Subcutaneous adipose tissue (tissue), 4 donors: ENCODE data around the gene ITIH2. TPM values are rescaled to one million over a fixed set of nuclear protein-coding genes. Genes with fewer than 3 reads are reported as not detected.

Source experiments
- CTCF ChIP-seq: fragments of 450-650 bp; IDR thresholded peaks from one replicate; pipeline ENCODE4 v1.5.1; 2016; ENCODE audit warnings: low read depth, mild to moderate bottlenecking, control low read depth, antibody characterized with exemption, moderate library complexity
- total RNA-seq, 4 donors: library from RNA; depleted of rRNA; stranded (reverse); fragments of >200 nt; gene quantifications; one replicate each; pipeline ENCODE4 v1.1.0, GENCODE V29; 2016

ITIH2 gene
- total RNA-seq, 4 donors from 2014 or later: not detected

DNA sequence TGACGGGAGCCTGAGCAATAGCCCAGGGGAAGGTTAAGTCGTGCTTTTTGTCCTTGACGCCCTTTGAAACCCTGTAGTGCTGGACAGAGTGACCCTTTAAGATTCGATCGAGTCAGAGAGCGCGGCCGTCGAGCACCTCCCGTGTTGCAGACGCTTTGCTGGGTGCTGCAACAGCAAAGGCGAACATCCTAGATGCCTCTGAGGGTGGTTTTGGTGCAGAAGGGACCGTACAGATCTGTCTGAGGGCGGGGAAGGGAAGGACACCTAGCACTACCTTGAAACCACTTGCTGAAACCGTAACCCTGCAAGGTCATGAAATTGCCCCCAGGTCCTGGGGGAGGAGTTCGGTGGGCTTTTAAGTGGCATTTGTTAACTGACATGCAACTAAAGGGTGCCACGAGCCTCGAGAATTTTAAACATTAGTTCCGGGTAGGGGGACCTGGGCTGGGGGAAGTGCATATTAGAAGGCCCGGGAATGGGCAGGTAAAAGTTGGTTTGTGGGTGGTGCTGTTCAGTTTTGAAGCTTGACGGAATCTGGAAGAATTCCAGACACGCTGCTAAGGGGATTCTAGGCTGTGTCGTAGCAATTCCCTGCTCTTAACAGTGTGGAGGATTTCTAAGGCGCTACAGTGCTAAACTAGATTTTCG, 85.6 kb downstream of the ITIH2 start:
- TF ChIP-seq CTCF: no peak

GRCh38 chr10:7789390-7789789, 86.3 kb downstream of the ITIH2 start:
- no peak for TF ChIP-seq CTCF

GRCh38 chr10:7792541-7792940, 89.4 kb downstream of the ITIH2 start:
- TF ChIP-seq CTCF: no peak

GRCh38 chr10:7794251-7795026, 91.3 kb downstream of the ITIH2 start:
- TF ChIP-seq CTCF: no peak

- TF ChIP-seq CTCF: no peak
These were observed 92.5 kb downstream of the ITIH2 start for GRCh38 chr10:7795605-7796004.

DNA sequence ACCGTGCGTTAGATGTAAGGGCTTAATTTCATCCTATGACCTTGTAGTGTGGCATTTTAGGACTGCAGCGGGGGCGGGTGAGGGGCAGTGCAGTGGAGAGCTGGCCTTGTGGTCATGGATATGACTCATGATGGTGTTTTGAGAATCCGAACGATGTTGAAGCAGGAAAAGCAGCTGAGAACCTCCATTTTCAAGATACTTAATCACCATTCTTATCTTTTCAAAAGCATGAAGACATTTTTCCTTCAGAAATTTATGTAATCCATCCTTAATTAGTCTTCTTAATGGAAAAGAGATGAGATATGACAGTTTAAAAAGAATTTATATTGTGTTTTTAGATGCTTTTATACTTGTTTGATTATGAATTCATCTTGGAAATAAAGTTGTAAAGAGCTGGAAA, 94.5 kb downstream of the ITIH2 start:
- TF ChIP-seq CTCF: no peak

Other genes starting within 250 kb of the ITIH2 start
- 100 to 1,000 TPM; 149 to 377 (median 239) TPM for gene ITIH5, start 36.4 kb upstream of the ITIH2 start, total RNA-seq
- gene KIN, start 84.7 kb downstream of the ITIH2 start, total RNA-seq: 1 to 10 TPM; 5.1 to 8.2 (median 5.8) TPM
- 100 to 1,000 TPM; 170 to 382 (median 237) TPM for gene ATP5F1C, start 84.9 kb downstream of the ITIH2 start, total RNA-seq
- 10 to 100 TPM in 2 of 4 donors, 1 to 10 TPM in 2; 5.6 to 12.9 (median 8.3) TPM for gene TAF3, start 115.2 kb downstream of the ITIH2 start, total RNA-seq